K562 (cell line): ENCODE results near the gene RSPH6A. TPM values are rescaled to one million over a fixed set of nuclear protein-coding genes. Genes with fewer than 3 reads are reported as not detected.
A peak's percentile ranks its signal among the peaks of the same experiment; 100 is the strongest.

Source experiments
- ATAC-seq: fragments of 200-7000 bp; cut with Tn5 transposase; 3 replicates; pipeline ENCODE4 v1.9.1; 2020; ENCODE audit warnings: moderate library complexity
- BruUV-seq: library from RNA; stranded (reverse); fragments of 400-500 nt; replicated peaks from 2 replicates; lab custom pipeline; 2021; lab: Mats Ljungman, UMichigan
- CTCF ChIA-PET: fragments of 300-600 bp; formaldehyde crosslinking; extraction: SDS; loops from one replicate; lab custom pipeline; 2021; ENCODE audit warnings: low intra/inter-chr PET ratio; lab: Yijun Ruan, JAX
- POLR2A ChIA-PET: fragments of 300-600, 350-650 bp; sonication (Branson Sonifier 250); formaldehyde crosslinking; extraction: SDS; loops from one replicate; lab custom pipeline; 2021; ENCODE audit warnings: antibody characterized with exemption, inconsistent platforms; lab: Yijun Ruan, JAX
- DNase-seq, 4 experiments: peaks; one replicate each; pipeline versions ENCODE4 v3.0.0 to v3.0.0-alpha.2; 2011 to 2018; ENCODE audit warnings: low spot score in 3 of 4, mixed read lengths in 3 of 4; ENCODE audit errors: extremely low read depth in 1 of 4
- FAIRE-seq: peaks from 2 replicates; lab custom pipeline; 2011; peaks lifted over from hg19 to GRCh38; lab: Jason Lieb, UNC
- H2AFZ ChIP-seq: 2 replicates; pipeline ENCODE4 v1.6.0; 2011; ENCODE audit warnings: low read depth, low read length, control low read depth, inconsistent platforms
- H3K27ac ChIP-seq: fragments of 200-600 bp; 3 replicates; pipeline ENCODE4 v1.8.0; 2011; ENCODE audit warnings: low read depth, mild to moderate bottlenecking, control low read depth, inconsistent platforms, low read length, moderate library complexity, mixed read lengths; ENCODE audit errors: extremely low read depth
- H3K27me3 ChIP-seq, 2 experiments: fragments of 300-600 bp in 1 of 2; 2 replicates in 1 of 2; 3 replicates in 1 of 2; pipeline versions ENCODE4 v1.6.0 to v1.8.0; 2011; ENCODE audit warnings: inconsistent platforms in 2 of 2, low read length in 2 of 2, mild to moderate bottlenecking in 1 of 2, mixed read lengths in 1 of 2, moderate library complexity in 1 of 2; ENCODE audit not compliant: control insufficient read depth in 2 of 2, insufficient read depth in 2 of 2
- H3K36me3 ChIP-seq: fragments of 300-600 bp; 3 replicates; pipeline ENCODE4 v1.8.0; 2011; ENCODE audit warnings: mild to moderate bottlenecking, low read length, inconsistent platforms; ENCODE audit not compliant: control insufficient read depth, insufficient read depth
- H3K4me1 ChIP-seq, 2 experiments: fragments of 200-600 bp in 1 of 2; replicated peaks in 1 of 2; 2 replicates in 1 of 2; 3 replicates in 1 of 2; pipeline versions ENCODE4 v1.5.1 to v1.8.0; 2011; ENCODE audit warnings: inconsistent platforms in 2 of 2, low read length in 2 of 2, mild to moderate bottlenecking in 1 of 2, mixed read lengths in 1 of 2, moderate library complexity in 1 of 2; ENCODE audit not compliant: control insufficient read depth in 2 of 2, insufficient read depth in 2 of 2
- H3K4me2 ChIP-seq: 2 replicates; pipeline ENCODE4 v1.6.1; 2011; ENCODE audit warnings: low read length, control low read depth, inconsistent platforms, mixed read lengths; ENCODE audit not compliant: insufficient read depth
- H3K4me3 ChIP-seq: fragments of 200-600 bp; sonication (generic), shearing (Covaris generic); 2 replicates; pipeline ENCODE4 v1.5.1; 2016; ENCODE audit warnings: control low read depth, inconsistent platforms
- H3K79me2 ChIP-seq: fragments of 200-600 bp; 3 replicates; pipeline ENCODE4 v1.8.0; 2011; ENCODE audit warnings: low read length, inconsistent platforms; ENCODE audit not compliant: control insufficient read depth, insufficient read depth
- H3K9ac ChIP-seq, 2 experiments: 2 replicates each; pipeline versions ENCODE4 v1.6.0 to v1.6.1; 2011; ENCODE audit warnings: low read depth in 2 of 2, low read length in 2 of 2, control low read depth in 1 of 2, inconsistent platforms in 1 of 2, mild to moderate bottlenecking in 1 of 2, mixed read lengths in 1 of 2; ENCODE audit not compliant: insufficient read depth in 1 of 2
- H3K9me1 ChIP-seq: one replicate; pipeline ENCODE4 v1.6.0; 2011; ENCODE audit warnings: inconsistent platforms, mild to moderate bottlenecking, low read length, moderate library complexity; ENCODE audit not compliant: control insufficient read depth, insufficient read depth
- H3K9me3 ChIP-seq: replicated peaks from 2 replicates; pipeline ENCODE4 v1.5.1; 2011; ENCODE audit warnings: low read depth, low read length, inconsistent platforms; ENCODE audit not compliant: control insufficient read depth, insufficient read depth
- H4K20me1 ChIP-seq: replicated peaks from 2 replicates; pipeline ENCODE4 v1.6.1; 2011; ENCODE audit warnings: low read length, inconsistent platforms, mixed read lengths; ENCODE audit not compliant: control insufficient read depth, insufficient read depth
- AFF4 ChIP-seq: sonication (generic); formaldehyde crosslinking; IDR thresholded peaks from 2 replicates; pipeline ENCODE4 v1.8.0; 2023; ENCODE audit warnings: mild to moderate bottlenecking, missing genetic modification reagents
- CCAR2 ChIP-seq: fragments of 200-400 bp; formaldehyde crosslinking; IDR thresholded peaks from 2 replicates; pipeline ENCODE4 v1.6.1; 2017; ENCODE audit warnings: mild to moderate bottlenecking, low read depth, low read length
- CEBPG ChIP-seq, 3 experiments: fragments of 200-800 bp in 1 of 3; sonication (Bioruptor generic) in 1 of 3; sonication (generic) in 1 of 3; formaldehyde crosslinking in 1 of 3; IDR thresholded peaks in 2 of 3; conservative IDR thresholded peaks in 1 of 3; 2 replicates each; pipeline versions ENCODE4 v1.6.1 to v1.8.0; 2016 to 2022; ENCODE audit warnings: missing compliant biosample characterization in 2 of 3, missing genetic modification characterization in 2 of 3, mild to moderate bottlenecking in 1 of 3, missing genetic modification reagents in 1 of 3
- CREM ChIP-seq: IDR thresholded peaks from 2 replicates; pipeline ENCODE4 v1.6.1; 2014; ENCODE audit warnings: antibody characterized with exemption, low read depth
- ETV5 ChIP-seq: sonication (generic); formaldehyde crosslinking; IDR thresholded peaks from 2 replicates; pipeline ENCODE4 v1.4.0; 2020; ENCODE audit warnings: low read depth, mild to moderate bottlenecking, missing genetic modification reagents
- MLX ChIP-seq, 2 experiments: fragments of 450-650 bp in 1 of 2; sonication (generic) in 1 of 2; formaldehyde crosslinking; conservative IDR thresholded peaks; 2 replicates each; pipeline versions ENCODE4 v1.4.0 to v1.8.1; 2020 to 2022; ENCODE audit warnings: mild to moderate bottlenecking in 1 of 2, missing genetic modification reagents in 1 of 2
- NFE2 ChIP-seq: IDR thresholded peaks from 2 replicates; pipeline ENCODE4 v1.6.1; 2014; ENCODE audit warnings: antibody characterized with exemption, low read depth
- PURB ChIP-seq: sonication (generic); formaldehyde crosslinking; IDR thresholded peaks from 2 replicates; pipeline ENCODE4 v1.9.0; 2021; ENCODE audit warnings: low read depth, mild to moderate bottlenecking, missing genetic modification reagents
- RBFOX2 ChIP-seq: fragments of 200-400 bp; formaldehyde crosslinking; IDR thresholded peaks from 2 replicates; pipeline ENCODE4 v1.6.1; 2017; ENCODE audit warnings: low read depth, mild to moderate bottlenecking, low read length, moderate library complexity
- WGBS: fragments of 100-300 bp; shearing (Covaris generic); methylation state at CpG from one replicate; pipeline ENCODE4 v1.1.6; 2016; ENCODE audit warnings: low coverage, mixed read lengths; ENCODE audit not compliant: insufficient coverage; ENCODE audit errors: missing lambda C conversion rate; 5-methylcytosine and 5-hydroxymethylcytosine counted together
- in situ Hi-C: fragments of 300-500 bp; cut with MboI; formaldehyde crosslinking; loops from 4 replicates; pipeline ENCODE4 v1.15.0; 2018; ENCODE audit warnings: inconsistent platforms, mixed read lengths
- intact Hi-C: fragments of 100-400 bp; cut with micrococcal nuclease; formaldehyde crosslinking; loops from 2 replicates; pipeline ENCODE4 v1.14.2; 2022
- polyA plus RNA-seq, 8 experiments: library from polyadenylated mRNA; depleted of rRNA in 4 of 8; stranded (reverse) in 5 of 8; unstranded in 3 of 8; fragments of >200 nt; fragmentation: Nextera tagmentation in 2 of 8; fragmentation: Illumina TruSeq in 1 of 8; extraction: Ambion mirVana in 2 of 8; extraction: Trizol in 1 of 8; gene quantifications; 2 replicates each; pipeline versions ENCODE4 v1.2.1 to v1.2.3, GENCODE V29; 2011 to 2014; ENCODE audit warnings: inconsistent platforms in 1 of 8, missing spikeins in 1 of 8
- total RNA-seq, 7 experiments: library from RNA; depleted of rRNA in 6 of 7; stranded (reverse); fragments of >200 nt in 6 of 7; fragmentation: Illumina TruSeq in 2 of 7; extraction: Trizol in 2 of 7; gene quantifications; 2 replicates each; pipeline versions ENCODE4 v1.2.1 to v1.2.3, GENCODE V29; 2011 to 2021; ENCODE audit warnings: low replicate concordance in 1 of 7

The RSPH6A gene
- total and polyA plus RNA-seq, 9 of the 15 experiments (the other 6 are each of a cell fraction or from before 2014, with no cell fraction given), result 0.03 to 0.15 (median 0.07) TPM; not detected in 5

- no peak overlapping the region; a peak in 1 of 4 replicates for H3K9ac ChIP-seq
- BruUV-seq, result no TSS peak
- peaks cover 24% of the 10 kb centered on the region; the same call in 2 of the 3 replicates for H3K36me3 ChIP-seq
- no peaks in the 10 kb centered on the region for H3K27me3 ChIP-seq
- H3K9me1 ChIP-seq, result peaks cover 5% of the 10 kb centered on the region
- peak; percentile 58 for TF ChIP-seq RBFOX2
- TF ChIP-seq CREM, result no peak
- H3K4me1 ChIP-seq, result peaks cover 16 to 57% of the 10 kb centered on the region in 2 experiments
- H3K27ac ChIP-seq, result no peak overlapping the region
- in situ Hi-C loops (no loop called here), intact Hi-C loops (no loop called here)
- no peaks in the 10 kb centered on the region for H3K79me2 ChIP-seq
- POLR2A ChIA-PET, result no interaction called here
- FAIRE-seq (no peak), DNase-seq (no peak), ATAC-seq (no peak)
- no peaks in the 10 kb centered on the region for H3K9me3 ChIP-seq
- H2AFZ ChIP-seq, result no peak overlapping the region
- WGBS, result 95% methylated on average over 32 of the region's 34 CpGs
- CTCF ChIA-PET, result no interaction called here
- peaks cover 10% of the 10 kb centered on the region; the same call in 1 of the 2 replicates for H4K20me1 ChIP-seq
- H3K4me3 ChIP-seq, result no peak overlapping the region
- H3K4me2 ChIP-seq, result no peak overlapping the region
Measured at GRCh38 chr19:45777395-45777961, 37.6 kb downstream of the RSPH6A start.

DNA sequence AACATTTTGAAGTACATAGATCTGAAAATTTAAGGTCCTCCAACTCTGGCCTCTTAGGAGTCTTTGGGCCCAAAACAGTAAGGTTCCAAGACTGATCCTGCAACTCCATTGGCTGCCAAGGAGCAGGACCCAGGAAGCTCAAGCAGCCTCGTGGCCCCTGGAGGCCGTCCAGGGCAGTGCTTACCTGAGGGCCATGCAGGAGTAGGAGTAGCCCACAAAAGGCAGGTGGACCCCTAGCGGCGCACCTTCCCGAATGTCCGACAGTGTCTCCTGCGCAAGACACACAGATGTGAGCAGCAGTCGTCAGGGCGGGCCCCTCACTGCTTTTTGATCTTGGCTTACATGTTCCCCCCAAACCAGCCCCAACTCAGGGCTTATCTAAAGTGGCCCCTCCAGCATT, 40.3 kb downstream of the RSPH6A start:
- H3K4me3 ChIP-seq, result no peak overlapping the region
- H3K36me3 ChIP-seq, result peaks cover 28% of the 10 kb centered on the region; the same call in 2 of the 3 replicates
- H3K4me1 ChIP-seq, result peaks cover 6 to 53% of the 10 kb centered on the region in 2 experiments
- CTCF ChIA-PET, result no interaction called here
- BruUV-seq, result no TSS peak
- H3K4me2 ChIP-seq, result no peak overlapping the region
- H4K20me1 ChIP-seq, result peaks cover under 1% of the 10 kb centered on the region; the same call in 1 of the 2 replicates
- no peak overlapping the region for H3K27ac ChIP-seq
- in situ Hi-C loops, result no loop called here
- intact Hi-C loops, result no loop called here
- H3K9me1 ChIP-seq, result peaks cover 5% of the 10 kb centered on the region
- DNase-seq, result peak in 1 of 4 experiments; percentile 33
- no peaks in the 10 kb centered on the region for H3K27me3 ChIP-seq
- no peak overlapping the region for H2AFZ ChIP-seq
- H3K79me2 ChIP-seq, result no peaks in the 10 kb centered on the region
- WGBS, result 71% methylated on average over 8 of the region's 9 CpGs
- ATAC-seq, result no peak
- no peaks in the 10 kb centered on the region for H3K9me3 ChIP-seq
- POLR2A ChIA-PET, result interaction anchor here (1.5 kb wide), 1 partner anchor 18 kb away, joined by 3 read pairs; the partner anchor contains the start of gene DMWD
- no peak overlapping the region for H3K9ac ChIP-seq
- FAIRE-seq, result peak; percentile 29
- TF ChIP-seq ETV5 (no peak), PURB (CRISPR knock-in tag) (no peak), NFE2 (no peak), MLX (CRISPR knock-in tag; conservative IDR thresholded peaks at IDR 0.05) (no peak), CEBPG (CRISPR knock-in tag; IDR thresholded peaks at IDR 0.05) (no peak), CEBPG (tag; conservative IDR thresholded peaks at IDR 0.05 in 1 of 2, IDR thresholded peaks at IDR 0.05 in 1 of 2) (no peak), AFF4 (CRISPR knock-in tag) (no peak), CCAR2 (no peak)
